Endothelial cell of umbilical vein (primary cell): Measurements from ENCODE around the gene PRAC2.

Source experiments
- EZH2 ChIP-seq: IDR thresholded peaks from 2 replicates; pipeline ENCODE4 v1.6.1; 2012; ENCODE audit warnings: borderline replicate concordance, low read depth, mild to moderate bottlenecking, moderate library complexity, low read length, inconsistent platforms; ENCODE audit not compliant: severe bottlenecking
- FOS ChIP-seq: IDR thresholded peaks from 2 replicates; pipeline ENCODE4 v1.6.1; 2011; ENCODE audit warnings: mild to moderate bottlenecking, low read length, moderate library complexity, borderline replicate concordance; ENCODE audit not compliant: insufficient read depth
- TF ChIP-seq, protein P1 (sequence below), 2 donors: IDR thresholded peaks; 1 replicate in 1 of 2; 2 replicates in 1 of 2; pipeline ENCODE4 v1.5.1; 2011; ENCODE audit warnings: low read length in 2 of 2, mild to moderate bottlenecking in 2 of 2, moderate library complexity in 2 of 2, control low read depth in 1 of 2, inconsistent platforms in 1 of 2, low read depth in 1 of 2; ENCODE audit not compliant: insufficient read depth in 1 of 2; ENCODE audit errors: extremely low read depth in 1 of 2

GRCh38 chr17:48756830-48757251, 33.9 kb downstream of the PRAC2 start:
- no peak for TF ChIP-seq FOS
- TF ChIP-seq, protein P1, sequence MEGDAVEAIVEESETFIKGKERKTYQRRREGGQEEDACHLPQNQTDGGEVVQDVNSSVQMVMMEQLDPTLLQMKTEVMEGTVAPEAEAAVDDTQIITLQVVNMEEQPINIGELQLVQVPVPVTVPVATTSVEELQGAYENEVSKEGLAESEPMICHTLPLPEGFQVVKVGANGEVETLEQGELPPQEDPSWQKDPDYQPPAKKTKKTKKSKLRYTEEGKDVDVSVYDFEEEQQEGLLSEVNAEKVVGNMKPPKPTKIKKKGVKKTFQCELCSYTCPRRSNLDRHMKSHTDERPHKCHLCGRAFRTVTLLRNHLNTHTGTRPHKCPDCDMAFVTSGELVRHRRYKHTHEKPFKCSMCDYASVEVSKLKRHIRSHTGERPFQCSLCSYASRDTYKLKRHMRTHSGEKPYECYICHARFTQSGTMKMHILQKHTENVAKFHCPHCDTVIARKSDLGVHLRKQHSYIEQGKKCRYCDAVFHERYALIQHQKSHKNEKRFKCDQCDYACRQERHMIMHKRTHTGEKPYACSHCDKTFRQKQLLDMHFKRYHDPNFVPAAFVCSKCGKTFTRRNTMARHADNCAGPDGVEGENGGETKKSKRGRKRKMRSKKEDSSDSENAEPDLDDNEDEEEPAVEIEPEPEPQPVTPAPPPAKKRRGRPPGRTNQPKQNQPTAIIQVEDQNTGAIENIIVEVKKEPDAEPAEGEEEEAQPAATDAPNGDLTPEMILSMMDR (IDR thresholded peaks at IDR 0.05; ENCODE audit: extremely low read depth in 1 of 2, insufficient read depth in 1 of 2, low read depth in 1 of 2, low read length in 2 of 2), result no peak
- no peak for TF ChIP-seq EZH2
